Mesenchymal stem cell (in vitro differentiated cells and primary cell): ENCODE data around the gene MAP4K4.
A peak's percentile ranks its signal among the peaks of the same experiment; 100 is the strongest.
"Not testable (repeated sequence)": the region's sequence is repeated elsewhere in the genome, so short reads cannot be mapped to it uniquely, and the experiment has no call there.

Experiments
- DNase-seq: peaks from one replicate; pipeline ENCODE4 v3.0.0-alpha.2; 2013
- H2AFZ ChIP-seq: one replicate; pipeline ENCODE4 v1.6.1; 2013; ENCODE audit warnings: low read depth, mild to moderate bottlenecking, control low read depth, inconsistent platforms, low read length, moderate library complexity
- H2AK5ac ChIP-seq: 2 replicates; pipeline ENCODE4 v1.6.1; 2013; ENCODE audit warnings: low read length, moderate library complexity, mild to moderate bottlenecking, inconsistent platforms; ENCODE audit not compliant: severe bottlenecking
- H2BK120ac ChIP-seq: one replicate; pipeline ENCODE4 v1.6.1; 2013; ENCODE audit warnings: low read depth, mild to moderate bottlenecking, inconsistent platforms, low read length, moderate library complexity
- H2BK12ac ChIP-seq, 2 experiments: one replicate each; pipeline ENCODE4 v1.6.1; 2013; ENCODE audit warnings: inconsistent platforms in 2 of 2, low read length in 2 of 2, mild to moderate bottlenecking in 2 of 2, moderate library complexity in 2 of 2, control low read depth in 1 of 2
- H2BK15ac ChIP-seq: one replicate; pipeline ENCODE4 v1.6.1; 2013; ENCODE audit warnings: mild to moderate bottlenecking, low read depth, inconsistent platforms; ENCODE audit not compliant: poor library complexity, severe bottlenecking
- H2BK5ac ChIP-seq: 2 replicates; pipeline ENCODE4 v1.6.1; 2013; ENCODE audit warnings: low read depth, mild to moderate bottlenecking, low read length, control low read depth, inconsistent platforms; ENCODE audit not compliant: poor library complexity, severe bottlenecking
- H3K14ac ChIP-seq, 2 experiments: one replicate each; pipeline ENCODE4 v1.6.1; 2013; ENCODE audit warnings: inconsistent platforms in 2 of 2, low read length in 2 of 2, control low read depth in 1 of 2, mild to moderate bottlenecking in 1 of 2, moderate library complexity in 1 of 2
- H3K18ac ChIP-seq, 2 experiments: one replicate each; pipeline ENCODE4 v1.6.1; 2013; ENCODE audit warnings: inconsistent platforms in 2 of 2, low read length in 2 of 2, control low read depth in 1 of 2, low read depth in 1 of 2, mild to moderate bottlenecking in 1 of 2
- H3K23ac ChIP-seq, 2 experiments: one replicate each; pipeline ENCODE4 v1.6.1; 2013; ENCODE audit warnings: inconsistent platforms in 2 of 2, low read length in 2 of 2, mild to moderate bottlenecking in 2 of 2, moderate library complexity in 2 of 2, control low read depth in 1 of 2
- H3K27ac ChIP-seq: 2 replicates; pipeline ENCODE4 v1.5.1; 2013; ENCODE audit warnings: mild to moderate bottlenecking, moderate library complexity, low read length, control low read depth, inconsistent platforms; ENCODE audit not compliant: poor library complexity, severe bottlenecking
- H3K27me3 ChIP-seq, 2 experiments: 2 replicates each; pipeline versions ENCODE4 v1.6.1 to v1.7.0; 2013; ENCODE audit warnings: low read length in 2 of 2, mild to moderate bottlenecking in 2 of 2, moderate library complexity in 2 of 2, control low read depth in 1 of 2, inconsistent platforms in 1 of 2; ENCODE audit not compliant: control insufficient read depth in 1 of 2, insufficient read depth in 1 of 2
- H3K36me3 ChIP-seq, 2 experiments: 2 replicates each; pipeline versions ENCODE4 v1.6.1 to v1.7.0; 2013; ENCODE audit warnings: low read length in 2 of 2, control low read depth in 1 of 2, inconsistent platforms in 1 of 2, low read depth in 1 of 2, mild to moderate bottlenecking in 1 of 2; ENCODE audit not compliant: insufficient read depth in 2 of 2, control insufficient read depth in 1 of 2
- H3K4ac ChIP-seq, 2 experiments: one replicate each; pipeline ENCODE4 v1.6.1; 2013; ENCODE audit warnings: inconsistent platforms in 2 of 2, low read length in 2 of 2, mild to moderate bottlenecking in 2 of 2, moderate library complexity in 2 of 2, control low read depth in 1 of 2, low read depth in 1 of 2
- H3K4me1 ChIP-seq: 2 replicates; pipeline ENCODE4 v1.6.1; 2013; ENCODE audit warnings: low read depth, low read length, control low read depth; ENCODE audit not compliant: control insufficient read depth, insufficient read depth
- H3K4me2 ChIP-seq: 2 replicates; pipeline ENCODE4 v1.6.1; 2013; ENCODE audit warnings: low read length, mild to moderate bottlenecking, inconsistent platforms; ENCODE audit not compliant: poor library complexity, severe bottlenecking
- H3K4me3 ChIP-seq, 2 experiments: 2 replicates each; pipeline versions ENCODE4 v1.5.1 to v1.7.0; 2013; ENCODE audit warnings: low read length in 2 of 2, mild to moderate bottlenecking in 2 of 2, control low read depth in 1 of 2, low read depth in 1 of 2; ENCODE audit not compliant: insufficient read depth in 1 of 2
- H3K79me1 ChIP-seq: replicated peaks from 2 replicates; pipeline ENCODE4 v1.6.1; 2013; ENCODE audit warnings: mild to moderate bottlenecking, control low read depth, low read length, inconsistent platforms; ENCODE audit not compliant: poor library complexity, severe bottlenecking
- H3K9ac ChIP-seq: 2 replicates; pipeline ENCODE4 v1.7.0; 2013; ENCODE audit warnings: mild to moderate bottlenecking, low read length, moderate library complexity
- H3K9me3 ChIP-seq: 2 replicates; pipeline ENCODE4 v1.7.0; 2013; ENCODE audit warnings: mild to moderate bottlenecking, low read length; ENCODE audit not compliant: control insufficient read depth
- H4K8ac ChIP-seq: one replicate; pipeline ENCODE4 v1.6.1; 2013; ENCODE audit warnings: inconsistent platforms, mild to moderate bottlenecking, low read length, moderate library complexity
- H4K91ac ChIP-seq: one replicate; pipeline ENCODE4 v1.6.1; 2013; ENCODE audit warnings: mild to moderate bottlenecking, low read length, inconsistent platforms
- WGBS: methylation state at CpG from one replicate; pipeline ENCODE4 v1.1.7; 2013; ENCODE audit warnings: mixed read lengths; 5-methylcytosine and 5-hydroxymethylcytosine counted together

MAP4K4 gene

DNA sequence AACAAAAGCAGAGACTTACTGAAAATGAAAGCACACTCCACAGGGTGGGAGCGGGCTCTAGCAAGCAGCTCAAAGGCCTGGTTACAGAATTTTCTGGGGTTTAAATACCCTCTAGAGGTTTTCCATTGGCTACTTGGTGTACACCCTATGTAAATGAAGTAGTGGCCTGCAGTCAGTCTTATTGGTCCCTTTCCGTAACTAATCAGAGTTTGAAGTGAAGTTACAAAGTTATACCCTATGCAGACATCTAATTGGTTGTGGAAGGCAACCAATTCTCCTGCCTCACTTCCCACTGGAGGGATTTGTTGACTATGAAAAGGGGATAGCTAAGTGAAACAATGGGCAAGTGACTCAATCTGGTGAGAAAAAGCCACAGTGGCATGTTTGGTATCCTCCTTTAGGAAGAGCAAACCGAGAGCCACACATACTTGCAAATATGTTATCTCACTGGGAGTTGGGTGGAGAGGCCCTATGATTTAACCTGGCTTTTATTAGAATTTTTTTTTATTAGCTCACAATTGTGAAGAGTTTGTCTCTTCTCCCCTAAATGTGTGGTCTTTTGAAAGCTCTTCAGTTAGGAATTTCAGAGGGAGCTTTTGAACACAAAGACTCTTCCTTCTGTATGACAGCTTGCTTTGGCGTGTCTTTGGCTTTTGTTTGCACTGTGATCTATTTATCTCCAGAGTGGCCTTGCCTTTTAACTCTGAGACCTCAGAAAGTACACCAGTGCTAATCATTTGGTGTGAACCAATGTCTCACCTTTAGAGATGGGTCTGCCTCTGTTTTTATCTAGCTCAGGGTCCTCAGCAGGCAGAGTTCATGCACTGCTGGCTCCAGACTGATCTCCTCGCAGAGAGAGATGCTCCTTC is 69.6 kb downstream of the MAP4K4 start:
- Histone ChIP-seq H4K8ac (no peak overlapping the region), H3K36me3 (peaks cover 0 to 26% of the 10 kb centered on the region in 2 experiments), H2BK12ac (peak overlapping the region in 1 of 2 experiments; percentile 24), H2BK5ac (no peak overlapping the region), H3K27me3 (no peaks in the 10 kb centered on the region), H3K4me3 (peak overlapping the region in 1 of 2 experiments; percentile 41), H4K91ac (no peak overlapping the region), H3K79me1 (peaks cover 2% of the 10 kb centered on the region), H3K23ac (no peak overlapping the region), H3K4ac (no peak overlapping the region), H2BK120ac (no peak overlapping the region), H3K18ac (peak overlapping the region in 1 of 2 experiments; percentile 18), H3K14ac (no peak overlapping the region), H2AK5ac (peak overlapping the region; percentile 75), H3K9me3 (no peaks in the 10 kb centered on the region), H3K4me1 (peaks cover 16% of the 10 kb centered on the region), H3K9ac (peak overlapping the region; percentile 52), H2AFZ (no peak overlapping the region), H3K27ac (peak overlapping the region; percentile 79), H3K4me2 (no peak overlapping the region), H2BK15ac (no peak overlapping the region)
- 74% methylated on average over 4 of the region's 5 CpGs for WGBS
- peak; percentile 90 for DNase-seq

DNA sequence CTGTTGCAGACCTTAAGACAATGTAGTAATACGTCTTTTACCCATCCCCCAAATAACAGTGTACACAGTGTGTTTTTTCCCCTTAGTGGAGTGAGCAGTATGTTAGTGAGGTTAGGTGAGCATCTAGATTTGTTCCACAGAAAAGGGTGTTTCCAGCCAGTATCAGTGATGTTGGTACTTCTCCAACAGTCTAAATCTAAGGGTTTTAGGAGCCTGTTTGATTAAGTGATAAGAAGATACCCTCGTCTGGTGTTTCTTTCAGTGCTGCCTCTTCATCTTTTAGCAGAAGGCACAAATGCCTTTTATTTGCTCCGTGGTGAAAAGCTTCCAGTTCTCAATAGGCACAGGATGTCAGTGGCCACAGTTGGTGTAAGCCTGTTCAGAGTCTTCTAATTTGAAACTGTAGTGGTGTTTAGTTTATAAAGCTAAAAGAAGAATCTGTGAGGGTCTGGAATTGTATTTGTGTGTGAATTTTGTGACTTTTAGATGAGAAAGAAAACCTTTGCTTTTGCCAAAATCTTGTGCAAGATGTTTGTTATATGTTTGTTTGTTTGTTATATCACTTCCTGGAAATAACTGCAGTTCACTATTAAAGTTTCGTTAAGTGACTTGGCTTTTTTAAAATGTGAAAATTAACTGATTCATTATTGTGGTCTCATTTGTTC is 71.2 kb downstream of the MAP4K4 start:
- Histone ChIP-seq H3K4me2 (no peak overlapping the region), H4K8ac (no peak overlapping the region), H2BK120ac (no peak overlapping the region), H4K91ac (no peak overlapping the region), H3K4ac (no peak overlapping the region), H3K27ac (no peak overlapping the region), H3K9ac (peak overlapping the region; percentile 9), H3K23ac (no peak overlapping the region), H3K14ac (no peak overlapping the region), H3K4me1 (peaks cover 9% of the 10 kb centered on the region), H3K36me3 (peaks cover 0 to 21% of the 10 kb centered on the region in 2 experiments), H2BK12ac (no peak overlapping the region), H2AFZ (no peak overlapping the region), H2BK15ac (no peak overlapping the region), H3K27me3 (no peaks in the 10 kb centered on the region), H2BK5ac (no peak overlapping the region), H3K4me3 (no peak overlapping the region), H2AK5ac (no peak overlapping the region), H3K79me1 (peaks cover 2% of the 10 kb centered on the region), H3K9me3 (no peaks in the 10 kb centered on the region), H3K18ac (no peak overlapping the region)
- WGBS, result 44% methylated on average over 3 of the region's 4 CpGs
- no peak for DNase-seq

DNA sequence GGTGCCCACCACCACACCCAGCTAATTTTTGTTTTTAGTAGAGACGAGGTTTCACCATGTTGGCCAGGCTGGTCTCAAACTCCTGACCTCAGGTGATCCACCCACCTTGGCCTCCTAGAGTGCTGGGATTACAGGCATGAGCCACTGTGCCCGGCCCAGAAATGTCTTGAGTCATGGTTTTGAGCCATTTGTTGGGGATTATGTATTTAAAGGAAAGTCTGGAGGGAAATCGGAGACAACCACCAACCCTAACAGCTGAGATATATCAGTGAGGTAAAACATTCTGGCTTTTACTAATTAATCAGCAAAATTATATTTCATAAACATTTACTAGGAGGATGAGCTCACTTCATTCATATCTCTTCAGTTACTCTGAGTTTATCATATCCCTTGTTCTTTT is 72.2 kb downstream of the MAP4K4 start:
- not testable (repeated sequence) for DNase-seq, H3K27me3 ChIP-seq, H2AK5ac ChIP-seq, H2BK5ac ChIP-seq, H3K4me2 ChIP-seq, H3K4me1 ChIP-seq, H4K91ac ChIP-seq, H2AFZ ChIP-seq, H3K4me3 ChIP-seq, H2BK12ac ChIP-seq, H3K18ac ChIP-seq, H3K9ac ChIP-seq, H3K14ac ChIP-seq, H3K27ac ChIP-seq, H3K9me3 ChIP-seq, H2BK120ac ChIP-seq, H3K23ac ChIP-seq, H4K8ac ChIP-seq, H3K4ac ChIP-seq, H2BK15ac ChIP-seq, H3K79me1 ChIP-seq
- peaks cover 0 to 19% of the 10 kb centered on the region in 2 experiments for H3K36me3 ChIP-seq
- WGBS, result 91% methylated on average over 1 of the region's 3 CpGs

DNA sequence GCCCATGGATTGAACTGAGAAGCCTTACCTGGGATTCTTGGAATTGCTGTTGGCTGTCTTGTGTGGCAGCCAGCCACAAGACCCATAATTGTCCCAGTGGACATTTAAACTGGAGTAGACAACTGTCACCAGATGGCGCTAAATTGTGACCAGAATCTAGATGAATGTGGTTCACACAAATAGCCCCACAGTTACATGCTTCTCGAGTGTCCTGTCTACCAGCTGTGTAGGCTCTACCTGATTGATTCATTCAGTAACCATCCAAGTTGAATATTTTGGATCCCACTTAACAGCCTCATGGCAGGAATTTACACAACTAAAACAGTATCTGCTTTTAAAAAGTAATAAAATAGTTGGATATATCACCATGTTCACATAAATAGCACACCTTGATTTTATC is 73.2 kb downstream of the MAP4K4 start:
- peaks cover 0 to 19% of the 10 kb centered on the region in 2 experiments for H3K36me3 ChIP-seq
- H2BK120ac ChIP-seq, result no peak overlapping the region
- no peak overlapping the region for H3K9ac ChIP-seq
- peak; percentile 64 for DNase-seq
- no peak overlapping the region for H3K18ac ChIP-seq
- H3K27me3 ChIP-seq, result no peaks in the 10 kb centered on the region
- 26% methylated on average over 2 of the region's 2 CpGs for WGBS
- H3K14ac ChIP-seq, result no peak overlapping the region
- H3K4me1 ChIP-seq, result peaks cover 7% of the 10 kb centered on the region
- H2BK5ac ChIP-seq, result no peak overlapping the region
- H3K4me3 ChIP-seq, result no peak overlapping the region
- peaks cover 2% of the 10 kb centered on the region for H3K79me1 ChIP-seq
- no peak overlapping the region for H2AFZ ChIP-seq
- no peak overlapping the region for H2BK12ac ChIP-seq
- H3K4ac ChIP-seq, result no peak overlapping the region
- H4K91ac ChIP-seq, result no peak overlapping the region
- no peak overlapping the region for H4K8ac ChIP-seq
- no peaks in the 10 kb centered on the region for H3K9me3 ChIP-seq
- no peak overlapping the region for H2BK15ac ChIP-seq
- no peak overlapping the region for H3K4me2 ChIP-seq
- H2AK5ac ChIP-seq, result no peak overlapping the region
- H3K23ac ChIP-seq, result no peak overlapping the region
- no peak overlapping the region for H3K27ac ChIP-seq
